ENCODE measurements around the gene NECAB2.

The NECAB2 gene

GRCh38 chr16:83975590-83976260, 7.7 kb downstream of the NECAB2 start:
- no peak overlapping the region for H3K4me3 ChIP-seq (ENCODE audit: low read depth, low read length)
- TF ChIP-seq, protein P1, sequence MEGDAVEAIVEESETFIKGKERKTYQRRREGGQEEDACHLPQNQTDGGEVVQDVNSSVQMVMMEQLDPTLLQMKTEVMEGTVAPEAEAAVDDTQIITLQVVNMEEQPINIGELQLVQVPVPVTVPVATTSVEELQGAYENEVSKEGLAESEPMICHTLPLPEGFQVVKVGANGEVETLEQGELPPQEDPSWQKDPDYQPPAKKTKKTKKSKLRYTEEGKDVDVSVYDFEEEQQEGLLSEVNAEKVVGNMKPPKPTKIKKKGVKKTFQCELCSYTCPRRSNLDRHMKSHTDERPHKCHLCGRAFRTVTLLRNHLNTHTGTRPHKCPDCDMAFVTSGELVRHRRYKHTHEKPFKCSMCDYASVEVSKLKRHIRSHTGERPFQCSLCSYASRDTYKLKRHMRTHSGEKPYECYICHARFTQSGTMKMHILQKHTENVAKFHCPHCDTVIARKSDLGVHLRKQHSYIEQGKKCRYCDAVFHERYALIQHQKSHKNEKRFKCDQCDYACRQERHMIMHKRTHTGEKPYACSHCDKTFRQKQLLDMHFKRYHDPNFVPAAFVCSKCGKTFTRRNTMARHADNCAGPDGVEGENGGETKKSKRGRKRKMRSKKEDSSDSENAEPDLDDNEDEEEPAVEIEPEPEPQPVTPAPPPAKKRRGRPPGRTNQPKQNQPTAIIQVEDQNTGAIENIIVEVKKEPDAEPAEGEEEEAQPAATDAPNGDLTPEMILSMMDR (IDR thresholded peaks at IDR 0.05; ENCODE audit: borderline replicate concordance, insufficient read depth, low read depth, low read length) = no peak

DNA sequence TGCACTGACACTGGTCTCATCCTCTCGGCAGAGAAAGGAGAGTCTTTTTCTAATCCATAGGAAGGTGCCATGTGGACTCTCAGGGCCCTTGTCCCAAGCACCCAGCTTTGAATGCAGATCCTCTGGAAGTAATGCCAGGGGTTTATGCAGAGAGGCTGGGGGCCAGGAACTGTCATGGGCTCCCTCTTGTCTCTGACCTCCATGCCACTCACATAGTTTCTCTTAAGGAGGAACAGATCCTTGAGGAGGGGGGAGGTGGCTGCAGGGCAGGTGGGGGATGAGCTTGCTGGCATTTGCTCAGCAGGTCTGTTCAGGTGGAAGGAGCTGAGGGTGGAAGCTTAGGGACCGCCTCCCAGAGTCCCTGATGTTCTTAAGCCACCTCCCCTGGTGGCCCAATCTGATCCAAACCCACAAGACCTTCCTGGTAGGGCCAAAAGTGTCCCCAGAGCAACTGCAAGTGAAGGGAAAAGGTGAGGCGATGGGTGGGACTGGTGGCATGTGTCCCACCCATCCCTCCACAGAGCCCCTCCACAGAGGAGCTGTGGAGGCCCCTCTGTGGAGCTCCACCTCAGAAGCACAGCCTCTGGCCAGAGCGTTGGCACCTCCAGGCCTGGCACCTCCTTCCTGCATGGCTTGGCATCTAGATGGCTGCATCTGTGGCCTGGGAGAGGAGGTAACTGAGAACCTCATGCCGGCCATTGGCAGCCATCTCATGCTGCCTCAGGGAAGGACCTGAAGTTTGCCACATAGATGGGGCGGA, 9.2 kb downstream of the NECAB2 start:
- no peak overlapping the region for H3K4me3 ChIP-seq (ENCODE audit: low read depth, low read length)
- TF ChIP-seq, protein P1 (IDR thresholded peaks at IDR 0.05; ENCODE audit: borderline replicate concordance, insufficient read depth, low read depth, low read length) = no peak

DNA sequence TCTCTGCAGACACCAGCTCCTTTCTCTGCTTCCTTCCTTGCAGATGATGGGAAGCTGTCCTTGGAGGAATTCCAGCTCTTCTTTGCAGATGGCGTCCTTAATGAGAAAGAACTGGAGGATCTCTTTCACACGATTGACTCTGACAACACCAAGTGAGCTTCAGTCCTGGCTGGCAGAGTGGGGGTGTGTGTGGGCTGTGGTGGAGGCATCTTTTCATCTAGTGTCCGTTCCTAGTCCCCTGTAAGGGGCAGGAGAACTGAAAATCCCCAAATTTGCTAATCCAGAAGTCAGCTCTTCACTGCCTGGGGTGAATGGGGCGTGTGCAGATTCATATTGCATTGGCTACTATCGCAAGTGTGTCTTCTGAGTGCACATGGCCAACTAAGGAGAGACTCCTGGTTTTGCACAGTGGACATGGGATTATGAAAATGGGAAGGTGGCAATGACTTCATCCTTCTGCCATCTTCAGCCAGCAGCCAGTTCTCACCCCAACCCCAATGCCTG, 10.4 kb downstream of the NECAB2 start:
- TF ChIP-seq, protein P1 (IDR thresholded peaks at IDR 0.05; ENCODE audit: borderline replicate concordance, insufficient read depth, low read depth, low read length) = no peak
- no peak overlapping the region for H3K4me3 ChIP-seq (ENCODE audit: low read depth, low read length)

DNA sequence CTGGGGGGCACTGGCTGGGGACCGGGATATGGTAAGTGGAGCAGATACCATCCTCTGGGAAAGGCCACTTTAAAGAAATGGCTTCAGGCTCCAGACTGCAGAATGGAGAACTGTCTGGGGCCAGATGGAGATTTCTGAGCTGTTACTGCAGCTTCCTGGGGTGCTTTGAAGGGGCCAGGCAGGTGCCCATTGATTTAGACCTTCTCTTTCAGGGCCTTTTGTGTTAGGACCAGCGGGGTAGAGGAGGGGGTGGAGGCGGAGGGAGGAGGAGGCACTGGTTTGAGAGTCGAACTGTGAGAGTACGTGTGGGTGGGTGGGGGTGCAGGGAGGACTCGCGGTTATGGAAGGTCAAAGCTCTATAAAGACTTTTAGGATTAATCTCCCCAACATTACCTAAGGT, 11.4 kb downstream of the NECAB2 start:
- TF ChIP-seq, protein P1 (IDR thresholded peaks at IDR 0.05; ENCODE audit: borderline replicate concordance, insufficient read depth, low read depth, low read length) = no peak
- no peak overlapping the region for H3K4me3 ChIP-seq (ENCODE audit: low read depth, low read length)

GRCh38 chr16:83980794-83981193, 12.8 kb downstream of the NECAB2 start:
- H3K4me3 ChIP-seq (ENCODE audit: low read depth, low read length) = no peak overlapping the region
- TF ChIP-seq, protein P1 (IDR thresholded peaks at IDR 0.05; ENCODE audit: borderline replicate concordance, insufficient read depth, low read depth, low read length) = no peak

GRCh38 chr16:83981799-83982198, 13.8 kb downstream of the NECAB2 start:
- TF ChIP-seq, protein P1 (IDR thresholded peaks at IDR 0.05; ENCODE audit: borderline replicate concordance, insufficient read depth, low read depth, low read length) = no peak

More at GRCh38 chr16:83981799-83982198, 13.8 kb downstream of the NECAB2 start:
- H3K4me3 ChIP-seq (ENCODE audit: low read depth, low read length) = no peak overlapping the region
